OCI-LY3 (cell line): Measurements from ENCODE around the gene ADAMTS14.

ENCODE experiments used
- EZH2phosphoT487 ChIP-seq: fragments of 200-600 bp; shearing (Covaris generic); IDR thresholded peaks from 2 replicates; pipeline ENCODE4 v1.6.1; 2018; ENCODE audit warnings: antibody characterized with exemption, mixed run types, low read depth
- TF ChIP-seq, protein P1 (sequence below): fragments of 200-600, 300-600 bp; sonication (generic); IDR thresholded peaks from 2 replicates; pipeline ENCODE4 v1.5.1; 2014; ENCODE audit warnings: antibody characterized with exemption, low read length, low read depth

DNA sequence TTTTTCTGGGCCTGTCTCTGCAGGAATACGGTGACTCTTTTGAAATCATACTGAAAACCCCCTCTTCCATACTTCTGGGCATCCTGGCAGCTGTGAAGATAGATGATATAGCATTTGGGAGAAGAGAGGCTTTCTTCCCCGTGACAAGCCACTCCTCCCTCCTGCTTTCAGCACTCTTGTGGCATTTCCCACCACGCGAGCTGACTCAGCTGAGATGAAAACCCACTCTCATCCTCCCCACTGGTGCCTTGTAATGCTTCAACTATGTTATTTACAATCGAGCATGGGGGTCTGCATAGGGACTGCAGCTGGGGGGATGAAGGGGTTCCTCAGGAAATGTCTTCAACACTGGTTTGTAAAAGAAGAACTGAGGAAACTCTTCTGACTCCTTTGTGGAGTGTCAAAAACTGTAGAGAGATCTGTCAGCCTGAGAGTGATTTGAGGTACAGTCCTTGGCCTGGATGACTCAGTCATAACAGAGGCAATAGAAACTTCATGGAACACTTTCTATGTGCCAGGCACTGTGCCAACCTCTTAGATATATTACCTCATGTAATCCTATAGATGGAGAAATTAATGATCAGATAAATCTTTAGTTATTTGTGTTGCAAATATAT, 114.6 kb downstream of the ADAMTS14 start:
- TF ChIP-seq, protein P1, sequence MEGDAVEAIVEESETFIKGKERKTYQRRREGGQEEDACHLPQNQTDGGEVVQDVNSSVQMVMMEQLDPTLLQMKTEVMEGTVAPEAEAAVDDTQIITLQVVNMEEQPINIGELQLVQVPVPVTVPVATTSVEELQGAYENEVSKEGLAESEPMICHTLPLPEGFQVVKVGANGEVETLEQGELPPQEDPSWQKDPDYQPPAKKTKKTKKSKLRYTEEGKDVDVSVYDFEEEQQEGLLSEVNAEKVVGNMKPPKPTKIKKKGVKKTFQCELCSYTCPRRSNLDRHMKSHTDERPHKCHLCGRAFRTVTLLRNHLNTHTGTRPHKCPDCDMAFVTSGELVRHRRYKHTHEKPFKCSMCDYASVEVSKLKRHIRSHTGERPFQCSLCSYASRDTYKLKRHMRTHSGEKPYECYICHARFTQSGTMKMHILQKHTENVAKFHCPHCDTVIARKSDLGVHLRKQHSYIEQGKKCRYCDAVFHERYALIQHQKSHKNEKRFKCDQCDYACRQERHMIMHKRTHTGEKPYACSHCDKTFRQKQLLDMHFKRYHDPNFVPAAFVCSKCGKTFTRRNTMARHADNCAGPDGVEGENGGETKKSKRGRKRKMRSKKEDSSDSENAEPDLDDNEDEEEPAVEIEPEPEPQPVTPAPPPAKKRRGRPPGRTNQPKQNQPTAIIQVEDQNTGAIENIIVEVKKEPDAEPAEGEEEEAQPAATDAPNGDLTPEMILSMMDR, result no peak
- TF ChIP-seq EZH2phosphoT487, result no peak
